Stimulated activated memory B cell treated with anti-CD40 and anti-IgM and Interleukin-4, amounts not matched to agents 10 μg/mL and 1 μg/mL and 100 μg/mL, for 72 hours (primary cell): Measurements from ENCODE around the gene ABCB6.

Experiments used
- ATAC-seq: fragments of 150-1000 bp; cut with Tn5 transposase; 2 replicates; pipeline ENCODE4 v1.10.0; 2021
- H3K27ac Mint-ChIP-seq: one replicate; pipeline ENCODE4 v1.8.0; 2022; ENCODE audit warnings: mild to moderate bottlenecking, mixed read lengths
- H3K27me3 Mint-ChIP-seq: one replicate; pipeline ENCODE4 v1.8.0; 2022; ENCODE audit warnings: mixed read lengths
- H3K36me3 Mint-ChIP-seq: one replicate; pipeline ENCODE4 v1.8.0; 2022; ENCODE audit warnings: mixed read lengths
- H3K4me1 Mint-ChIP-seq: one replicate; pipeline ENCODE4 v1.8.0; 2022; ENCODE audit warnings: mixed read lengths
- H3K4me3 Mint-ChIP-seq: one replicate; pipeline ENCODE4 v1.8.0; 2022; ENCODE audit warnings: mild to moderate bottlenecking, moderate library complexity, mixed read lengths
- H3K9me3 Mint-ChIP-seq: one replicate; pipeline ENCODE4 v1.8.0; 2022; ENCODE audit warnings: mixed read lengths

Gene ABCB6

GRCh38 chr2:219225350-219225749 lies 6.6 kb upstream of the ABCB6 start:
- no peak overlapping the region for H3K4me3 Mint-ChIP-seq
- H3K27ac Mint-ChIP-seq: no peak overlapping the region
- H3K27me3 Mint-ChIP-seq: no peaks in the 10 kb centered on the region
- H3K36me3 Mint-ChIP-seq: peaks cover 58% of the 10 kb centered on the region
- H3K4me1 Mint-ChIP-seq: peaks cover 41% of the 10 kb centered on the region
- no peak for ATAC-seq
- no peaks in the 10 kb centered on the region for H3K9me3 Mint-ChIP-seq

- Mint-ChIP-seq H3K27me3 (no peaks in the 10 kb centered on the region), H3K27ac (no peak overlapping the region), H3K9me3 (no peaks in the 10 kb centered on the region), H3K4me1 (peaks cover 48% of the 10 kb centered on the region), H3K36me3 (peaks cover 56% of the 10 kb centered on the region), H3K4me3 (no peak overlapping the region)
- ATAC-seq: no peak
Observed at GRCh38 chr2:219223831-219224610, 5.3 kb upstream of the ABCB6 start.

- Mint-ChIP-seq H3K36me3 (peaks cover 56% of the 10 kb centered on the region), H3K9me3 (no peaks in the 10 kb centered on the region), H3K27me3 (no peaks in the 10 kb centered on the region), H3K4me3 (no peak overlapping the region), H3K4me1 (peaks cover 42% of the 10 kb centered on the region), H3K27ac (no peak overlapping the region)
- no peak for ATAC-seq
Observed at GRCh38 chr2:219221957-219222518, 3.3 kb upstream of the ABCB6 start.

GRCh38 chr2:219220652-219221402 lies 2.1 kb upstream of the ABCB6 start:
- no peak overlapping the region for H3K4me3 Mint-ChIP-seq
- no peaks in the 10 kb centered on the region for H3K9me3 Mint-ChIP-seq
- H3K36me3 Mint-ChIP-seq: peaks cover 57% of the 10 kb centered on the region
- no peaks in the 10 kb centered on the region for H3K27me3 Mint-ChIP-seq
- peaks cover 47% of the 10 kb centered on the region for H3K4me1 Mint-ChIP-seq
- no peak for ATAC-seq
- peak overlapping the region; percentile 5 for H3K27ac Mint-ChIP-seq

GRCh38 chr2:219219784-219220532 lies 1.2 kb upstream of the ABCB6 start:
- Mint-ChIP-seq H3K4me1 (peaks cover 40% of the 10 kb centered on the region), H3K27me3 (no peaks in the 10 kb centered on the region), H3K4me3 (no peak overlapping the region), H3K36me3 (peaks cover 51% of the 10 kb centered on the region), H3K9me3 (no peaks in the 10 kb centered on the region), H3K27ac (no peak overlapping the region)
- no peak for ATAC-seq

GRCh38 chr2:219218217-219218731 lies 484 bp downstream of the ABCB6 start:
- peak overlapping the region; percentile 84 for H3K4me3 Mint-ChIP-seq
- peaks cover 35% of the 10 kb centered on the region for H3K4me1 Mint-ChIP-seq
- peaks cover 49% of the 10 kb centered on the region for H3K36me3 Mint-ChIP-seq
- H3K27ac Mint-ChIP-seq: peak overlapping the region; percentile 78
- H3K27me3 Mint-ChIP-seq: no peaks in the 10 kb centered on the region
- peak; percentile 62 for ATAC-seq
- no peaks in the 10 kb centered on the region for H3K9me3 Mint-ChIP-seq

GRCh38 chr2:219216535-219216915 lies 2.2 kb downstream of the ABCB6 start:
- Mint-ChIP-seq H3K36me3 (peaks cover 41% of the 10 kb centered on the region), H3K9me3 (no peaks in the 10 kb centered on the region), H3K4me3 (peak overlapping the region; percentile 36), H3K27ac (peak overlapping the region; percentile 37), H3K27me3 (no peaks in the 10 kb centered on the region), H3K4me1 (peaks cover 35% of the 10 kb centered on the region)
- ATAC-seq: no peak

- Mint-ChIP-seq H3K4me1 (peaks cover 35% of the 10 kb centered on the region), H3K27ac (peak overlapping the region; percentile 37), H3K27me3 (no peaks in the 10 kb centered on the region), H3K9me3 (no peaks in the 10 kb centered on the region), H3K36me3 (peaks cover 36% of the 10 kb centered on the region), H3K4me3 (no peak overlapping the region)
- no peak for ATAC-seq
Observed at GRCh38 chr2:219215871-219216534, 2.8 kb downstream of the ABCB6 start.

- H3K36me3 Mint-ChIP-seq: peaks cover 33% of the 10 kb centered on the region
- no peak overlapping the region for H3K27ac Mint-ChIP-seq
- peaks cover 33% of the 10 kb centered on the region for H3K4me1 Mint-ChIP-seq
- H3K4me3 Mint-ChIP-seq: no peak overlapping the region
- no peaks in the 10 kb centered on the region for H3K27me3 Mint-ChIP-seq
- ATAC-seq: no peak
- H3K9me3 Mint-ChIP-seq: no peaks in the 10 kb centered on the region
Observed at GRCh38 chr2:219214786-219215185, 4.0 kb downstream of the ABCB6 start.

- no peak for ATAC-seq
- peaks cover 33% of the 10 kb centered on the region for H3K36me3 Mint-ChIP-seq
- H3K4me3 Mint-ChIP-seq: no peak overlapping the region
- H3K27me3 Mint-ChIP-seq: no peaks in the 10 kb centered on the region
- no peak overlapping the region for H3K27ac Mint-ChIP-seq
- H3K9me3 Mint-ChIP-seq: no peaks in the 10 kb centered on the region
- H3K4me1 Mint-ChIP-seq: peaks cover 26% of the 10 kb centered on the region
Observed at GRCh38 chr2:219214141-219214540, 4.6 kb downstream of the ABCB6 start.

GRCh38 chr2:219213486-219214071 lies 5.2 kb downstream of the ABCB6 start:
- Mint-ChIP-seq H3K9me3 (no peaks in the 10 kb centered on the region), H3K27me3 (no peaks in the 10 kb centered on the region), H3K4me3 (no peak overlapping the region), H3K4me1 (peaks cover 23% of the 10 kb centered on the region), H3K36me3 (peaks cover 33% of the 10 kb centered on the region), H3K27ac (no peak overlapping the region)
- ATAC-seq: no peak

GRCh38 chr2:219213026-219213415 lies 5.7 kb downstream of the ABCB6 start:
- Mint-ChIP-seq H3K36me3 (peaks cover 38% of the 10 kb centered on the region), H3K27me3 (no peaks in the 10 kb centered on the region), H3K4me1 (peaks cover 25% of the 10 kb centered on the region), H3K4me3 (no peak overlapping the region), H3K9me3 (no peaks in the 10 kb centered on the region), H3K27ac (no peak overlapping the region)
- ATAC-seq: no peak

- no peak for ATAC-seq
- Mint-ChIP-seq H3K4me1 (peaks cover 16% of the 10 kb centered on the region), H3K4me3 (no peak overlapping the region), H3K27ac (no peak overlapping the region), H3K27me3 (no peaks in the 10 kb centered on the region), H3K9me3 (no peaks in the 10 kb centered on the region), H3K36me3 (peaks cover 34% of the 10 kb centered on the region)
Observed at GRCh38 chr2:219210886-219211362, 7.8 kb downstream of the ABCB6 start.

- peak overlapping the region; percentile 40 for H3K27ac Mint-ChIP-seq
- no peak for ATAC-seq
- peaks cover 32% of the 10 kb centered on the region for H3K36me3 Mint-ChIP-seq
Observed at GRCh38 chr2:219210196-219210885, 8.4 kb downstream of the ABCB6 start.

More at GRCh38 chr2:219210196-219210885, 8.4 kb downstream of the ABCB6 start:
- H3K27me3 Mint-ChIP-seq: no peaks in the 10 kb centered on the region
- no peak overlapping the region for H3K4me3 Mint-ChIP-seq
- no peaks in the 10 kb centered on the region for H3K9me3 Mint-ChIP-seq
- H3K4me1 Mint-ChIP-seq: peaks cover 14% of the 10 kb centered on the region
